ENCODE results near the gene TMEM229B.

TMEM229B gene

DNA sequence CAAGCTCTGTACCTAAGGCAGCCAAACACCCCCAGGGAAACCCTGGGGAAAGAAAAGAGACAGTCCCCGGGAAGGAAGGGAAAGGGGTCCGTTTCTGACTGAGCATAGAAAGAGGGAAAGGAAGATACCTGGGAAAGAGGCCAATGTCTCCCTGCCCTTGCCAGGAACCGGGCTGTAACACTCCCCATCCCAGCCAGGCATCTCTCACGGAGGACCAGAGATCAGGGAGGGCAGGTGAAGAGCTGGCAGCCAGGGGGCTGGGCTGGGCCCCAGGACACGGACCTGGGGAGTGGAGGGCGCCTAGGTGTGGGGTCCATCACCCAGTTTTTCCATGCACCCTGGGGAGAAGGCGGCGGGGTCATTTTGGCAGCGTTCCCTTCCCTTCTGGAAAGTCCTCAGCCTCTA lies 25.7 kb upstream of the TMEM229B start:
- peaks cover 5 to 6% of the 10 kb centered on the region in 2 donors for H3K4me1 ChIP-seq (ENCODE audit: control insufficient read depth in 1 of 2, insufficient read depth in 2 of 2, low read length in 2 of 2)
- H3K36me3 ChIP-seq (ENCODE audit: control insufficient read depth in 1 of 2, insufficient read depth in 2 of 2, low read length in 2 of 2) = no peaks in the 10 kb centered on the region
- no peaks in the 10 kb centered on the region for H3K9me3 ChIP-seq (ENCODE audit: control insufficient read depth in 1 of 2, low read length in 2 of 2)
- H3K4me3 ChIP-seq (ENCODE audit: low read depth in 1 of 2, low read length in 2 of 2) = peak overlapping the region; percentile 69 to 93
- H3K27ac ChIP-seq (ENCODE audit: low read length) = no peak overlapping the region
- no peaks in the 10 kb centered on the region for H3K27me3 ChIP-seq (ENCODE audit: low read depth, low read length)

DNA sequence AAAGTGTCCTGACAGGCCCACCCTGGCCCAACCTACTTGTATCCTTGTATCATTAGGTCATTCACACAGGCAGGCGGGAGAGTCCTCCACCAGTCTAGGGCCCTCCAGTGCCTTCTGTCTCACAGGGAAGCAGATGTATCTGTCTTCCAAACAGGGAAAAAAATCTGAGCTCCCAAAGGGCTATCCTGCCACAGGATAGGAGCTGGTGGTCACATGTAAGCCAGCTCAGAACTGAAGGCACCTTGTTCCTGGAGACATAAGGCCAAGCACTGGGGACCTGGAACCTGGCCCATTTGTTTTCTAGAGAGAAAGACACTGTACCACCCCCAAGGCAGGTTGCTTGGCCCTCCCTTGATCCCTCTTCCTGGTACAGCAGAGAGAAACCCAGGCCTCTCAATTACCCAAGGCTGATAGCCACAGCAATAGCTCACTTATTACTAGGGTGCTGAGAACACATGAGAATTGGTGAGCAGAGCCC lies 25.1 kb upstream of the TMEM229B start:
- Histone ChIP-seq H3K4me3 (ENCODE audit: low read depth in 1 of 2, low read length in 2 of 2) (peak overlapping the region in 1 of 2 donors; percentile 93), H3K27me3 (ENCODE audit: low read depth, low read length) (no peaks in the 10 kb centered on the region), H3K36me3 (ENCODE audit: control insufficient read depth in 1 of 2, insufficient read depth in 2 of 2, low read length in 2 of 2) (no peaks in the 10 kb centered on the region), H3K9me3 (ENCODE audit: control insufficient read depth in 1 of 2, low read length in 2 of 2) (no peaks in the 10 kb centered on the region), H3K4me1 (ENCODE audit: control insufficient read depth in 1 of 2, insufficient read depth in 2 of 2, low read length in 2 of 2) (peaks cover 5 to 6% of the 10 kb centered on the region in 2 donors), H3K27ac (ENCODE audit: low read length) (no peak overlapping the region)

DNA sequence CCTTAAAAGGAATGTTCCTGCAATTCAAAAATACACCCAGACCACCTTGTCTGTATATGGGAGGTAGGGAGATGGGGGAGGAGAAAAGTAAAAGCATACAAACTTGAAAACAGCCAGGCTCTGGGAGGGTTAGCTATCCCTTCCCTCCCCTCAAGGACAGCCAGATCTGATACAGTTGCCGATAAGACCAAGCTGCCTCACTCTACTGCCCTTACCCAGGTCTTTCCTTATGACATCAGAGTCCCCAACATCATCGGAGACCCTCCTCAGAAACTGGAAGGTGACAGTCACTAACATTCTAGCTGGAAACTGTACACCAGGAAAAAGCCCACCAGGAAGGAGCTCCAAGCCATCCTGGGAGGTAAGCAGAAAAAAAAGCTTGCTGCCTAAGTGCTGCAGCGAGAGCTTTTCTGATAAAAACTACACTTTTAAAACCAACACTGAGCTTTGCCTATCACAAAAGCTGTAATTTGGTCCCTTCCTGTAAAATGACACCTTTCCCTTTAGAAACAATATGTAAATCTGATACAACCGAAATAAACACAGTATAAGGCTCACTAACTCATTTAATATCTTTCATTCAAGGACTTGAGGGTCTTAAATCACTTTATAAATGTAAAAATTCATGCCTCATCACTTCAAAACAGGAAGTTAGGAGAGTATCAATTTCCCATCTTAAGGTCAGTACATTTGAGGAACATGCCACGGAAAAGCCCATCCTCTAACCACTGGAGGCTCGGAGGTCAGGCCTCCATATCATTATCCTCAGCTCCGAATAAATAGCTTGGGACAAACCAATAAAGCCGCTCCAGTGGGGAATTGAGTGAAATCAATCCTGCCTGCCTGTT lies 24.2 kb upstream of the TMEM229B start:
- no peak overlapping the region for H3K4me3 ChIP-seq (ENCODE audit: low read depth in 1 of 2, low read length in 2 of 2)
- no peaks in the 10 kb centered on the region for H3K36me3 ChIP-seq (ENCODE audit: control insufficient read depth in 1 of 2, insufficient read depth in 2 of 2, low read length in 2 of 2)
- H3K9me3 ChIP-seq (ENCODE audit: control insufficient read depth in 1 of 2, low read length in 2 of 2) = no peaks in the 10 kb centered on the region
- peaks cover 5 to 6% of the 10 kb centered on the region in 2 donors for H3K4me1 ChIP-seq (ENCODE audit: control insufficient read depth in 1 of 2, insufficient read depth in 2 of 2, low read length in 2 of 2)
- no peak overlapping the region for H3K27ac ChIP-seq (ENCODE audit: low read length)
- H3K27me3 ChIP-seq (ENCODE audit: low read depth, low read length) = no peaks in the 10 kb centered on the region

DNA sequence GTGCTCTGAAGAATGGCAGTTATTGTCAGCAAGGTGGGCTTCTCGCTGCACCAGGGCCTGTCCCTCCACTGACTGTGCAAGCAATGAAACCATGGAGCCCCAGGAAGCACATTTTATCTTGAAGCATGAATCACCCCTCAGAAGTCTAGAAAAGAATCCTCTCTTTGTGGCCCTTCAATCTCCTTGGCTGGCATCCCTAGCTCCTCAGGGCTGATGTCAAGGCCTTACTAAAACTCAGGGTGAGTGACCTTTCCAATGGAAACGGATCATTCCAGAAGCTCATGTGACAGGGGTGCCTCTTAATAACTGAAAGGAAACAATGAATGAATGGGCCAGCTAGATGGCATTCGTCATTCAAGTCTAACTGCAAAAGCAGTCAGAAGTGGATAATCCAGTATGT lies 22.3 kb upstream of the TMEM229B start:
- H3K36me3 ChIP-seq (ENCODE audit: control insufficient read depth in 1 of 2, insufficient read depth in 2 of 2, low read length in 2 of 2) = no peaks in the 10 kb centered on the region
- H3K4me3 ChIP-seq (ENCODE audit: low read depth in 1 of 2, low read length in 2 of 2) = no peak overlapping the region
- H3K27ac ChIP-seq (ENCODE audit: low read length) = no peak overlapping the region
- no peaks in the 10 kb centered on the region for H3K27me3 ChIP-seq (ENCODE audit: low read depth, low read length)
- H3K4me1 ChIP-seq (ENCODE audit: control insufficient read depth in 1 of 2, insufficient read depth in 2 of 2, low read length in 2 of 2) = peaks cover 5 to 6% of the 10 kb centered on the region in 2 donors
- no peaks in the 10 kb centered on the region for H3K9me3 ChIP-seq (ENCODE audit: control insufficient read depth in 1 of 2, low read length in 2 of 2)

DNA sequence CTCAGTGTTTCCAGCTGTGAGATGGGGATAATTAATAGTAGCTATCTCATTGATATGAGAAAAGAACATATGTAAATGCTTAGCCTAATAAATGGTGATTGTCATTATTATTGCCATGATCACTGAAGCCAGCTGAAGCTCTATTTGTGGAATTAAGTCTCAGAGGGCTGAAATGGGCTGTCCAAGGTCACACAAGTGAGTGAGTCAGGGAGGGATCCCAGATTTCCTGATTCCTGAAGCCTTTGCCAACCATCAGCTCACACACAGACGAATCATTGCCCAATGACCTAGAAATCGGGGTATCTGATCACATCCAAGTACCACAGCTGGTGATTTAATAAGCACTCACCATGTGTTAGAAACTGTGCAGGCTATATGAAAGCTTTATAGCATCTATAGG lies 21.6 kb upstream of the TMEM229B start:
- Histone ChIP-seq H3K27ac (ENCODE audit: low read length) (no peak overlapping the region), H3K27me3 (ENCODE audit: low read depth, low read length) (no peaks in the 10 kb centered on the region), H3K36me3 (ENCODE audit: control insufficient read depth in 1 of 2, insufficient read depth in 2 of 2, low read length in 2 of 2) (no peaks in the 10 kb centered on the region), H3K9me3 (ENCODE audit: control insufficient read depth in 1 of 2, low read length in 2 of 2) (no peaks in the 10 kb centered on the region), H3K4me1 (ENCODE audit: control insufficient read depth in 1 of 2, insufficient read depth in 2 of 2, low read length in 2 of 2) (peaks cover 0 to 5% of the 10 kb centered on the region in 2 donors), H3K4me3 (ENCODE audit: low read depth in 1 of 2, low read length in 2 of 2) (no peak overlapping the region)

DNA sequence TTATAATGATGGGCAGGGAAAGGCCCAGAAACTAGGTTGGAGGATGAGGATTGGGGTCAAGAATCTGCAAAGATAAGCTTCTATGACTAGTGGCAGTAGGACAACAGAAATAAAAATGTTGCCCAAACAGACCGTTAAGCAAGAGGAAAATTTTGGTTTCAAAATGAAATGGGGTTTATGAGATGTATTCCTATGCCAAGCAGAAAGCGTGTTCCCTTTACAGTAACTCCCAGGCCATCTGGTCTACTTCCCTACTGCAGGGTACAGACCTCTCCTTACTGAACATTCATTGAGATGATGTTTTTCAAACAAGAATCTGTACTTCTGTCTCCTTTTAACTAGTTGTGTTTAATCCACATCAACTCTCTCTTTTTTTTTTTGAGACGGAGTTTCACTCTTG lies 20.4 kb upstream of the TMEM229B start:
- H3K27me3 ChIP-seq (ENCODE audit: low read depth, low read length) = no peaks in the 10 kb centered on the region
- H3K4me1 ChIP-seq (ENCODE audit: control insufficient read depth in 1 of 2, insufficient read depth in 2 of 2, low read length in 2 of 2) = peaks cover 0 to 1% of the 10 kb centered on the region in 2 donors
- H3K36me3 ChIP-seq (ENCODE audit: control insufficient read depth in 1 of 2, insufficient read depth in 2 of 2, low read length in 2 of 2) = no peaks in the 10 kb centered on the region
- no peaks in the 10 kb centered on the region for H3K9me3 ChIP-seq (ENCODE audit: control insufficient read depth in 1 of 2, low read length in 2 of 2)
- H3K4me3 ChIP-seq (ENCODE audit: low read depth in 1 of 2, low read length in 2 of 2) = no peak overlapping the region
- H3K27ac ChIP-seq (ENCODE audit: low read length) = no peak overlapping the region

DNA sequence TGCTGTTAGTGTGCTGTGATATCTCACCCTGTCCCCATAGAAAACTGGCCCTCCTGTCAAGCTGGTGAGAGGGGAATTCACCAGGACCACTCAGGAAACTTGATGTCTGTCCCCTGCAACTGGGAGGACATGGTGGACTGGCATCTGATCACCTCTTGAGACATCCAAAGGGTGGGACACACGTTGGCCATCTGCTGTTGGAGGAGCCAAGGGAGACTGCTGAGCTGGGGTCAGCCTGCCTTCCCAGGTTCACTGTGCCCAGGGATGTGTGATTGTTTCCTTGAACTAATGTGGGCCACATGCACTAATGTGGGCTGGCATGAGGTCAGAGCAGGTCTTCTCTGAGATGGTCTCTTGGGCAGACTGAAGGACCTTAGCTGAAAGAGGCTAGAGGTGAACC lies 16.7 kb upstream of the TMEM229B start:
- Histone ChIP-seq H3K27me3 (ENCODE audit: low read depth, low read length) (no peaks in the 10 kb centered on the region), H3K36me3 (ENCODE audit: control insufficient read depth in 1 of 2, insufficient read depth in 2 of 2, low read length in 2 of 2) (no peaks in the 10 kb centered on the region), H3K4me3 (ENCODE audit: low read depth in 1 of 2, low read length in 2 of 2) (no peak overlapping the region), H3K27ac (ENCODE audit: low read length) (no peak overlapping the region), H3K4me1 (ENCODE audit: control insufficient read depth in 1 of 2, insufficient read depth in 2 of 2, low read length in 2 of 2) (no peaks in the 10 kb centered on the region), H3K9me3 (ENCODE audit: control insufficient read depth in 1 of 2, low read length in 2 of 2) (no peaks in the 10 kb centered on the region)

DNA sequence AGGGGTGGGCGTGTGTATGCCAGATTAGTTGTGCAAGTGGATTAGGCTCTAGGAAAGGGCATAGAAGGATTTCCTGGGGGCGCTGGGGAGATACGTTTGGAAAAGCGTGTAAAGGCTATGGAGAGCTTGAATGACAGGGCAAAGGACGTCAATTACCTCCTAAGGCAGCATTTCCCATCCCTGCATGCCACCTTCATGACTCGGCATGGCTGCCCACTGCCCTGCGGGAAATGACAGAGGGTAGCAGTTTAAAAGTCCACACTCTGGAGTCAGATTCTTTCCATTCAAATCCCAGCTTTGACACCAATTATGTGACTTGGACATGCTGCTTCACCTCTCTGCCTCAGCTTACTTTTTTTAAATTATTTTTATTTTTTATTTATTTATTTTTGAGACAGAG lies 14.8 kb upstream of the TMEM229B start:
- no peak overlapping the region for H3K4me3 ChIP-seq (ENCODE audit: low read depth in 1 of 2, low read length in 2 of 2)

DNA sequence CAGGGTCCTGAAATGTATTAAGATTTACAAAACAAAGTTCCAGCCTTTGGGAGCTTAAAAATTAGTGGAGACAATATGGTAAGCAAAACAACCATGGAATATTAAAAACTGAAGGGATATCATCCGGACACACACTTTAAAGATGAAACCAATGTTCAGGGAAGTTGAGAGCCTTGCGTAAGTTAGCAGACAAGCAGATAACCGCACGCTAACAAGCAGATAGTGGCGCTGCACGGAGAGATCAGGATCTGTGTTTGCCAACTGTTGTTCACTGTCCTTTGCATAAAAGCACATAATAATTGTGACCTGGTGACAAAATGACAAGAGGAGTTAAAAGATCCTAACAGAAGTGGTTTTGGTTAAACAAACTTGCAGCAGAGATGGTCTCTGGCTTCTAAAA lies 14.3 kb upstream of the TMEM229B start:
- H3K27ac ChIP-seq (ENCODE audit: low read length) = no peak overlapping the region
- H3K27me3 ChIP-seq (ENCODE audit: low read depth, low read length) = no peaks in the 10 kb centered on the region
- no peak overlapping the region for H3K4me3 ChIP-seq (ENCODE audit: low read depth in 1 of 2, low read length in 2 of 2)
- no peaks in the 10 kb centered on the region for H3K36me3 ChIP-seq (ENCODE audit: control insufficient read depth in 1 of 2, insufficient read depth in 2 of 2, low read length in 2 of 2)
- no peaks in the 10 kb centered on the region for H3K9me3 ChIP-seq (ENCODE audit: control insufficient read depth in 1 of 2, low read length in 2 of 2)
- no peaks in the 10 kb centered on the region for H3K4me1 ChIP-seq (ENCODE audit: control insufficient read depth in 1 of 2, insufficient read depth in 2 of 2, low read length in 2 of 2)

More for the DNA sequence above, 14.8 kb upstream of the TMEM229B start:
- Histone ChIP-seq H3K36me3 (ENCODE audit: control insufficient read depth in 1 of 2, insufficient read depth in 2 of 2, low read length in 2 of 2) (no peaks in the 10 kb centered on the region), H3K27me3 (ENCODE audit: low read depth, low read length) (no peaks in the 10 kb centered on the region), H3K9me3 (ENCODE audit: control insufficient read depth in 1 of 2, low read length in 2 of 2) (no peaks in the 10 kb centered on the region), H3K4me1 (ENCODE audit: control insufficient read depth in 1 of 2, insufficient read depth in 2 of 2, low read length in 2 of 2) (no peaks in the 10 kb centered on the region), H3K27ac (ENCODE audit: low read length) (no peak overlapping the region)

DNA sequence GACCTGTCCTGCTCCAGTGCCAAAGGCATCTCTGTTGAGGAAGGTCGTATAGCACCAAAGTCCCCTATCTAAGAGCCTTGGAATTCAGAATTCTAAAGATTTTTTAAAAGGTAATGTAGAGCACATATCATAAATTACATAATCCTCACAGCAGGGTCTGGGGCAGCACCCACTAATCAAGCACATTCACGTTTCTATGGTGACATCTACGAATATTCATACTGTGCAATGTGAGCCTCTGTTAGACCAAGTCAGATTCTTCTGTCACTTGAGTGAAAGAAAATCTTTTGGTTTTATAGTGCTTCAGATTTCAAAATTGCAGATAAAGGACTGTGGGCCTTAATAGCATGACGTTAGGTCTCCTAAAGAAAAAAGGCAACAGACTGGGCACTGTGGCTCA lies 13.1 kb upstream of the TMEM229B start:
- H3K36me3 ChIP-seq (ENCODE audit: control insufficient read depth in 1 of 2, insufficient read depth in 2 of 2, low read length in 2 of 2) = no peaks in the 10 kb centered on the region
- no peak overlapping the region for H3K4me3 ChIP-seq (ENCODE audit: low read depth in 1 of 2, low read length in 2 of 2)

DNA sequence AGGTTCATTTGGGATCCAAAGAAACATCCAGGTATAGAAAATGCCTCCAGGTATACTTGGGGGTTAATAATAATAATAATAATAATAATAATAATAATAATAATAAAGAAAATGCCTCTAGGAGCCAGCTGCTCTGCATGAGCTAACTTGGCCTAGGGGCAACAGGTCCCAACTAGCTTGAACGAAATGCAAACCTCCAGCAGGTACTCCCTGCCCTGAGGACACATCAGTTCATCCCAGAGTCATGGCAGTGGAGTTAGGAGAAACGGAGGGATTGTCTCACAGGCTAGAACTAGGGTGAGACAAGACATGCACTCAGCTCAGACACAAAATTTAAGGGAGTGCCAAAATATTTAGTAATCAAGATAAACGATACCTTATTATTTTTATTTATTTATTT lies 12.5 kb upstream of the TMEM229B start:
- Histone ChIP-seq H3K27me3 (ENCODE audit: low read depth, low read length) (no peaks in the 10 kb centered on the region), H3K27ac (ENCODE audit: low read length) (no peak overlapping the region), H3K4me3 (ENCODE audit: low read depth in 1 of 2, low read length in 2 of 2) (no peak overlapping the region)

More for the DNA sequence above, 13.1 kb upstream of the TMEM229B start:
- Histone ChIP-seq H3K9me3 (ENCODE audit: control insufficient read depth in 1 of 2, low read length in 2 of 2) (no peaks in the 10 kb centered on the region), H3K27ac (ENCODE audit: low read length) (no peak overlapping the region), H3K27me3 (ENCODE audit: low read depth, low read length) (no peaks in the 10 kb centered on the region), H3K4me1 (ENCODE audit: control insufficient read depth in 1 of 2, insufficient read depth in 2 of 2, low read length in 2 of 2) (no peaks in the 10 kb centered on the region)

DNA sequence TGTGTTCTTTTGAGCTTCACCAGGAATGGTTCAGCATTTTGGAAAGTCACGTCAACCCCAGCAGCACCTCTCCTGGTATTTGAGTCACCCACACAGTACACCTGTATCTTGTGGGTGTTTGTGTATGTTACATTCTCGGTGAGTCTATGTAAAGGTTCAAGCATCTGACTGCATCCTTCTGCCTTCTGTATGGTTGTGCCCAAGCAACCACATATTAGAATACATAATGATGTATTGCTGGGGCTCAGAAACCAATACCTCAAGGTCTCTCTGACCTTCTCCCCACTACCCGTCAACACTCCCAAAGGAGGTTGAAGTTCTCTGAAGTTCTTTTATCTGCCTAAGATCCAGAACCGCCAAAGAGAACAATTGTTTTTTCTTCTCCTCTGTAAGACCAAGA lies 9.2 kb upstream of the TMEM229B start:
- H3K36me3 ChIP-seq (ENCODE audit: control insufficient read depth in 1 of 2, insufficient read depth in 2 of 2, low read length in 2 of 2) = no peaks in the 10 kb centered on the region
- H3K4me1 ChIP-seq (ENCODE audit: control insufficient read depth in 1 of 2, insufficient read depth in 2 of 2, low read length in 2 of 2) = no peaks in the 10 kb centered on the region
- H3K27me3 ChIP-seq (ENCODE audit: low read depth, low read length) = no peaks in the 10 kb centered on the region
- peaks cover 0 to 10% of the 10 kb centered on the region in 2 donors for H3K9me3 ChIP-seq (ENCODE audit: control insufficient read depth in 1 of 2, low read length in 2 of 2)
- H3K4me3 ChIP-seq (ENCODE audit: low read depth in 1 of 2, low read length in 2 of 2) = no peak overlapping the region
- no peak overlapping the region for H3K27ac ChIP-seq (ENCODE audit: low read length)

More for the DNA sequence above, 12.5 kb upstream of the TMEM229B start:
- no peaks in the 10 kb centered on the region for H3K9me3 ChIP-seq (ENCODE audit: control insufficient read depth in 1 of 2, low read length in 2 of 2)
- H3K4me1 ChIP-seq (ENCODE audit: control insufficient read depth in 1 of 2, insufficient read depth in 2 of 2, low read length in 2 of 2) = no peaks in the 10 kb centered on the region
- no peaks in the 10 kb centered on the region for H3K36me3 ChIP-seq (ENCODE audit: control insufficient read depth in 1 of 2, insufficient read depth in 2 of 2, low read length in 2 of 2)

Data from muscle layer of duodenum (tissue), 2 donors.